PC-3 (cell line): ENCODE data around the gene AQP2. TPM values are rescaled to one million over a fixed set of nuclear protein-coding genes. Genes with fewer than 3 reads are reported as not detected.

ENCODE experiments used
- ATAC-seq: fragments of 200-7000 bp; cut with Tn5 transposase; 2 replicates; pipeline ENCODE4 v1.9.1; 2020; ENCODE audit warnings: mild to moderate bottlenecking, moderate library complexity
- BruUV-seq: library from RNA; stranded (reverse); fragments of 400-500 nt; replicated peaks from 2 replicates; lab custom pipeline; 2021; lab: Mats Ljungman, UMichigan
- CTCF ChIA-PET: fragments of 300-600 bp; sonication (Branson Sonifier 250); formaldehyde crosslinking; loops from one replicate; lab custom pipeline; 2022; ENCODE audit warnings: antibody characterized with exemption; lab: Charles Lee
- POLR2A ChIA-PET: fragments of 300-600 bp; sonication (Branson Sonifier 250); formaldehyde crosslinking; loops from one replicate; lab custom pipeline; 2022; ENCODE audit warnings: antibody characterized with exemption; ENCODE audit not compliant: unreplicated experiment; lab: Charles Lee
- DNase-seq: peaks from one replicate; pipeline ENCODE4 v3.0.0-alpha.2; 2015
- H2AFZ ChIP-seq: fragments of 300-600 bp; sonication (generic); 2 replicates; pipeline ENCODE4 v1.6.0; 2016; ENCODE audit warnings: antibody characterized with exemption, low read length
- H3F3A ChIP-seq: fragments of 300-600 bp; sonication (generic); one replicate; pipeline ENCODE4 v1.6.0; 2017; ENCODE audit warnings: antibody characterized with exemption, low read length, control low read depth, mild to moderate bottlenecking; ENCODE audit not compliant: unreplicated experiment
- H3K27ac ChIP-seq: fragments of 300-600 bp; sonication (generic); 2 replicates; pipeline ENCODE4 v1.5.1; 2016; ENCODE audit warnings: mild to moderate bottlenecking, low read length
- H3K27me3 ChIP-seq: fragments of 300-600 bp; sonication (generic); 2 replicates; pipeline ENCODE4 v1.6.1; 2016; ENCODE audit warnings: low read length, mixed read lengths
- H3K36me3 ChIP-seq: fragments of 300-600 bp; sonication (generic); 2 replicates; pipeline ENCODE4 v1.6.1; 2016; ENCODE audit warnings: low read depth, mixed run types, low read length, mixed read lengths
- H3K4me1 ChIP-seq: fragments of 300-600 bp; sonication (generic); 2 replicates; pipeline ENCODE4 v1.5.1; 2016; ENCODE audit warnings: low read length; ENCODE audit not compliant: insufficient read depth
- H3K4me2 ChIP-seq: fragments of 300-600 bp; sonication (generic); 2 replicates; pipeline ENCODE4 v1.6.0; 2016; ENCODE audit warnings: low read length
- H3K4me3 ChIP-seq: fragments of 300-600 bp; sonication (generic); 2 replicates; pipeline ENCODE4 v1.5.1; 2016; ENCODE audit warnings: mild to moderate bottlenecking, low read length, mixed read lengths
- H3K79me2 ChIP-seq: fragments of 300-600 bp; sonication (generic); 2 replicates; pipeline ENCODE4 v1.6.1; 2017; ENCODE audit warnings: low read length, mixed read lengths
- H3K9ac ChIP-seq: fragments of 300-600 bp; sonication (generic); 2 replicates; pipeline ENCODE4 v1.6.0; 2016; ENCODE audit warnings: mild to moderate bottlenecking, low read length
- H3K9me2 ChIP-seq: fragments of 300-600 bp; sonication (generic); replicated peaks from 2 replicates; pipeline ENCODE4 v1.6.1; 2016; ENCODE audit warnings: mixed run types, low read length, mixed read lengths
- H3K9me3 ChIP-seq: fragments of 300-600 bp; sonication (generic); 2 replicates; pipeline ENCODE4 v1.6.1; 2016; ENCODE audit warnings: low read length, mixed read lengths
- H4K20me1 ChIP-seq: fragments of 300-600 bp; sonication (generic); 2 replicates; pipeline ENCODE4 v1.6.1; 2016; ENCODE audit warnings: low read length, mixed read lengths
- CTCF ChIP-seq: fragments of 300-600 bp; sonication (generic); conservative IDR thresholded peaks from 2 replicates; pipeline ENCODE4 v1.5.1; 2017; ENCODE audit warnings: antibody characterized with exemption, low read depth, mild to moderate bottlenecking, low read length
- EZH2 ChIP-seq: fragments of 300-600 bp; sonication (generic); IDR thresholded peaks from one replicate; pipeline ENCODE4 v1.6.1; 2017; ENCODE audit warnings: antibody characterized with exemption, mild to moderate bottlenecking, low read length; ENCODE audit not compliant: unreplicated experiment
- EZH2phosphoT487 ChIP-seq: fragments of 300-600 bp; sonication (generic); IDR thresholded peaks from 2 replicates; pipeline ENCODE4 v1.6.1; 2018; ENCODE audit warnings: mild to moderate bottlenecking, antibody characterized with exemption, low read length, borderline replicate concordance
- intact Hi-C: fragments of 100-400 bp; cut with micrococcal nuclease; formaldehyde crosslinking; loops from 2 replicates; pipeline ENCODE4 v1.9.0; 2023
- total RNA-seq: library from RNA; depleted of rRNA; stranded (reverse); fragments of >200 nt; gene quantifications from 2 replicates; pipeline ENCODE4 v1.2.3, GENCODE V29; 2014

Gene AQP2
- total RNA-seq, 1 experiment from 2014 or later = not detected

- H3K9ac ChIP-seq = no peak overlapping the region
- H3F3A ChIP-seq = no peaks in the 10 kb centered on the region
- H3K9me2 ChIP-seq = no peaks in the 10 kb centered on the region
- ATAC-seq (no peak), DNase-seq (no peak)
- H4K20me1 ChIP-seq = no peaks in the 10 kb centered on the region
- H3K9me3 ChIP-seq = no peaks in the 10 kb centered on the region
- no peak overlapping the region for H2AFZ ChIP-seq
- no peaks in the 10 kb centered on the region for H3K4me1 ChIP-seq
- no peak overlapping the region for H3K4me2 ChIP-seq
- BruUV-seq = no TSS peak
- TF ChIP-seq EZH2phosphoT487 = no peak
- no peak for TF ChIP-seq CTCF
- TF ChIP-seq EZH2 = no peak
- intact Hi-C loops = no loop called here
- no peaks in the 10 kb centered on the region for H3K79me2 ChIP-seq
- ChIA-PET CTCF (no interaction called here), POLR2A (interaction anchor here (0.6 kb wide), 1 partner anchor 16 kb away, joined by 3 read pairs; no protein-coding TSS in a partner anchor)
- H3K27ac ChIP-seq = no peak overlapping the region
- H3K36me3 ChIP-seq = no peaks in the 10 kb centered on the region
- H3K27me3 ChIP-seq = no peaks in the 10 kb centered on the region
- H3K4me3 ChIP-seq = no peak overlapping the region
Measured at GRCh38 chr12:49976557-49976956, 26.0 kb downstream of the AQP2 start.

- H3K9me2 ChIP-seq = no peaks in the 10 kb centered on the region
- no TSS peak for BruUV-seq
- no peak for TF ChIP-seq EZH2
- H3K9me3 ChIP-seq = no peaks in the 10 kb centered on the region
- intact Hi-C loops = no loop called here
- ATAC-seq = no peak
- H3K4me2 ChIP-seq = no peak overlapping the region
- H4K20me1 ChIP-seq = no peaks in the 10 kb centered on the region
- H3K79me2 ChIP-seq = no peaks in the 10 kb centered on the region
- H3K9ac ChIP-seq = no peak overlapping the region
- no peaks in the 10 kb centered on the region for H3K36me3 ChIP-seq
- no peak for DNase-seq
- H3F3A ChIP-seq = no peaks in the 10 kb centered on the region
- ChIA-PET POLR2A (interaction anchor here (0.6 kb wide), 1 partner anchor 36 kb away, joined by 6 read pairs; no protein-coding TSS in a partner anchor), CTCF (no interaction called here)
- no peak overlapping the region for H3K4me3 ChIP-seq
- no peaks in the 10 kb centered on the region for H3K4me1 ChIP-seq
- no peaks in the 10 kb centered on the region for H3K27me3 ChIP-seq
- H2AFZ ChIP-seq = no peak overlapping the region
- H3K27ac ChIP-seq = no peak overlapping the region
Measured at GRCh38 chr12:49978125-49978524, 27.6 kb downstream of the AQP2 start.

- DNase-seq (no peak), ATAC-seq (no peak)
- TF ChIP-seq EZH2 (no peak), EZH2phosphoT487 (no peak), CTCF (no peak)
- Histone ChIP-seq H3F3A (no peaks in the 10 kb centered on the region), H4K20me1 (no peaks in the 10 kb centered on the region), H2AFZ (no peak overlapping the region), H3K27me3 (no peaks in the 10 kb centered on the region), H3K9ac (no peak overlapping the region), H3K4me2 (no peak overlapping the region), H3K27ac (no peak overlapping the region), H3K36me3 (no peaks in the 10 kb centered on the region), H3K9me3 (no peaks in the 10 kb centered on the region), H3K9me2 (no peaks in the 10 kb centered on the region), H3K79me2 (no peaks in the 10 kb centered on the region), H3K4me1 (peaks cover 3% of the 10 kb centered on the region; the same call in 1 of the 2 replicates), H3K4me3 (no peak overlapping the region)
- ChIA-PET CTCF (no interaction called here), POLR2A (interaction anchor here (0.6 kb wide), 1 partner anchor 35 kb away, joined by 6 read pairs; no protein-coding TSS in a partner anchor)
- BruUV-seq = no TSS peak
- intact Hi-C loops = no loop called here
Measured at GRCh38 chr12:49979016-49979586, 28.6 kb downstream of the AQP2 start.
